ENCODE results near the gene NFIC.

DNA sequence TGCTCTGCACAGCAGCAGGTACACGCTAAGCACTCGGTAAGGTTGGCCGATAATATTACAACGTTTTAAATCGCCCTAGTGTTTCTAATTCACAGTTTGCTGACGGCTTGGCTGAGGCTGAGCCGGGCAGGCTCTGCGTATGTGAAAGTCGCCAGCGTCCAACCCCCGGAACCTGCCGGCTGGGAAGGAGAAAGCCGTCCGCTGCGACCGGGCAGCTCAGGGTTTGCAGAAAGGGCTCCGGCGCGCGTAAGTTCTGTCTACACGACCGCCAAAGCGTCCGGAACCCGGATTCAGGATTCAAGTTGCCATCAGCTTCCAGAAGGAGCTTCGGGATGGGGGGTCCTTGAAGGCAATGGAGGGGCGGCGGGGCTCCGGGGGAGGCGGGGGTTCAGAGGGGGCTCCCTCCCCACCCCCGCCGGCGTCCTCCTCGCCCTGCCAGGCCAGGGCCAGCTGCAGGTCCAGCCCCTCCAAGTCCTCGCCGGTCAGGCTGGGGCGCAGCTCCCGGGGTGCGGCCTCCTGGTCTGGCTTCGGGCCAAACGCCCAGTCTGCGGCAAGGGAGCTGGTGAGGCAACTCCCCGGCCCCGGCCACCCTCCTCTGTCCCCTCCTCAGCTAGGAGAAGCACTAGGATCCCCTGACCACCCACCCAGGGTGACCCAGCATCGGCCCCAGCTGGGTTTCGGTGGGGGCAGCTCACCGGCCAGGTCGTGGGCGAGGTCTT is 116.3 kb downstream of the NFIC start:
- TF ChIP-seq, protein P1, sequence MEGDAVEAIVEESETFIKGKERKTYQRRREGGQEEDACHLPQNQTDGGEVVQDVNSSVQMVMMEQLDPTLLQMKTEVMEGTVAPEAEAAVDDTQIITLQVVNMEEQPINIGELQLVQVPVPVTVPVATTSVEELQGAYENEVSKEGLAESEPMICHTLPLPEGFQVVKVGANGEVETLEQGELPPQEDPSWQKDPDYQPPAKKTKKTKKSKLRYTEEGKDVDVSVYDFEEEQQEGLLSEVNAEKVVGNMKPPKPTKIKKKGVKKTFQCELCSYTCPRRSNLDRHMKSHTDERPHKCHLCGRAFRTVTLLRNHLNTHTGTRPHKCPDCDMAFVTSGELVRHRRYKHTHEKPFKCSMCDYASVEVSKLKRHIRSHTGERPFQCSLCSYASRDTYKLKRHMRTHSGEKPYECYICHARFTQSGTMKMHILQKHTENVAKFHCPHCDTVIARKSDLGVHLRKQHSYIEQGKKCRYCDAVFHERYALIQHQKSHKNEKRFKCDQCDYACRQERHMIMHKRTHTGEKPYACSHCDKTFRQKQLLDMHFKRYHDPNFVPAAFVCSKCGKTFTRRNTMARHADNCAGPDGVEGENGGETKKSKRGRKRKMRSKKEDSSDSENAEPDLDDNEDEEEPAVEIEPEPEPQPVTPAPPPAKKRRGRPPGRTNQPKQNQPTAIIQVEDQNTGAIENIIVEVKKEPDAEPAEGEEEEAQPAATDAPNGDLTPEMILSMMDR (IDR thresholded peaks at IDR 0.05) = no peak
- TF ChIP-seq EP300 (IDR thresholded peaks at IDR 0.05; ENCODE audit: borderline replicate concordance in 1 of 2, low read depth in 1 of 2, low read length in 1 of 2) = no peak
- no peak for TF ChIP-seq SIN3A (IDR thresholded peaks at IDR 0.05; ENCODE audit: borderline replicate concordance, low read depth, low read length)
- no peak for TF ChIP-seq RCOR1 (IDR thresholded peaks at IDR 0.05; ENCODE audit: low read length)
- TF ChIP-seq, protein P2, sequence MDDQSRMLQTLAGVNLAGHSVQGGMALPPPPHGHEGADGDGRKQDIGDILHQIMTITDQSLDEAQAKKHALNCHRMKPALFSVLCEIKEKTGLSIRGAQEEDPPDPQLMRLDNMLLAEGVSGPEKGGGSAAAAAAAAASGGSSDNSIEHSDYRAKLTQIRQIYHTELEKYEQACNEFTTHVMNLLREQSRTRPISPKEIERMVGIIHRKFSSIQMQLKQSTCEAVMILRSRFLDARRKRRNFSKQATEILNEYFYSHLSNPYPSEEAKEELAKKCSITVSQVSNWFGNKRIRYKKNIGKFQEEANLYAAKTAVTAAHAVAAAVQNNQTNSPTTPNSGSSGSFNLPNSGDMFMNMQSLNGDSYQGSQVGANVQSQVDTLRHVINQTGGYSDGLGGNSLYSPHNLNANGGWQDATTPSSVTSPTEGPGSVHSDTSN (IDR thresholded peaks at IDR 0.05) = no peak

All from SK-N-SH (cell line).